ENCODE measurements around the gene AGXT.

AGXT gene

GRCh38 chr2:240885566-240885965 is 16.9 kb downstream of the AGXT start:
- DNase-seq (ENCODE audit: low spot score): no peak

- DNase-seq (ENCODE audit: low spot score): no peak
These were observed 17.5 kb downstream of the AGXT start for GRCh38 chr2:240886023-240886565.

GRCh38 chr2:240886678-240887609 is 18.3 kb downstream of the AGXT start:
- DNase-seq (ENCODE audit: low spot score): no peak

DNA sequence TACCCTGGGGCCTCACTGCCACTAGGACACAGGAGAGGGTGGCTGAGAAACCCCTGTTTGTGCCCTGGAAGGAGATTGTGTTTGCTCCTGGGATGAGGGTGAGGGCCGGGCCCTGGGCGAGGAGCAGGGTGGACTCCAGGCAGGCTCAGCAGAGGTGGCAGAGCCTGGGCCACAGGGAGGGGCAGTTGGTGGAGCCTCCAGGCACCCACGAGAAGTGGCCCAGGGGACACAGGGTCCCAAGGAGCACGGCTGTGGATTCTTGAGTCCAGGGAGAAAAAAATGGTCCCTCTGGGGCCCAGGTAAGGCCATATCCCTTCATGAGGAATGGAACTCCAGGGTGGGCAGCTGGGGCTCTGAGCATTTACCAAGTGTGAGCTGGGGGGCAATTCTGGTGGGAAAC is 19.0 kb downstream of the AGXT start:
- no peak for DNase-seq (ENCODE audit: low spot score)

DNA sequence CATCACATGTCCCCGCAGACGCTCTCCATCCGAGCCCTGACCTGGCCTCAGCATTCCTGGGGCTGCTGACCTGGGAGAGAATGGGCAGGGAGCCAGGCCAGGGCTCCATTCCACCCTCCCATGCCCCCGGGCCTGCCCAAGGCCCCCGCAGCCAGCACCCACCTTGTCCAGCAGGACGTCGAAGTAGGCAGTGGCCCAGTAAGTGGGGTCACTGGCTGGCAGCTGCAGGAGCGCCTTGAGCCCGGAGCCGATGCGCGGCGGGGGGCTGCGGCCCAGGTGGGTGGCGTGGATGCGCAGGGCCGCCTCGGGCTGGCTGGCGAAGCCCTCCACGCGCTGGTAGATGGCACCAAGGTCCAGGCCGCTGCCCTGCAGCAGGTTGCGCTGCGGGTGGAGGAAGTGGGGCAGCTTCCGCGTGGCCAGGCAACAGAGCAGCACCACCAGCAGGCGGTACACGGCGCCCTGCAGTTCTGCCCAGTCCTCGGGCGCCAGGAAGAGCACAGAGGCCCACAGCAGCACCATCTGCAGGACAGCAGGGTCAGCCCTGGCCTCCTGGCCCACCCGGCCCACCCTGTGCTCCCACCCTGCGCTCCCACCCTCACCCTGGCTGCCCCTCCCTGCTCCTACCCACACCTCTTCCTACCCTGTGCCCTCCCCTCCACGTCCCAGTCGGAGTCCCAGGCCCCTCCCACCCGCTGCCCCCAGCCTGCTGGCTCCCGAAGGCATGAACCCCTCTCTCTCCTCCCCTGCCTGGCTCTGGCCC is 19.7 kb downstream of the AGXT start:
- DNase-seq (ENCODE audit: low spot score): no peak

DNA sequence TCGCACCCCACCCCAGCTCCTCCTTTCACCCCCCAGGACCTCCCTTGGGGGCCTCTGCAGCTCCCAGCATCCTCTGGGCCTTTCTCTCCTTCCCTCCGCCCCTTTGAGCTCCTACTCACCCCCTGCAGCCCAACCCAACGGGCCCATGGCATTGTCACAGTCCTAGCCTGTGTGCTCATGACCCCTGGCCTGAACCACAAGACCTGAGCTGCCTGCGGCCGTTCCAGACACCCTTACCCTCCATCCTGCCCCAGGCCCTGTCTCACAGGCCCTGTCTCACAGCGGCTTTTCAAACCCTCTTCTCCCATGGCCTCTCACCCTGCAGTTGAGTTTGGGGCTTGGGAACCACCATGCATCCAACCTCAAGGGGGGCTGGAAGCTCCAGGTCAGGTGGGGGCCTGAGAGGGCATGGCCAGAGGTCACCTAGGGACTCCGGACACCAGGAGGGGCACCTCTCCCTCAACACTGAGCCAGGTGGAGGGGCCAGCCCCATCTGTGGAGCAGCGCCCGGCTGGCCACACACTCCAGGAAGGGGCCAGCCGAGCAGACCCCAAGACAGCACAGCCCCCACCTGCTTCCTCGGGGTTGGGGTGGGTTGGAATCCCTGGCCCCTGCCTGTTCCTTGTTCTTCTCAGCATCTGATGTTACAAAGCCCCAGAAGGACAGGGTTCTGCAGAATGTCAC is 20.4 kb downstream of the AGXT start:
- DNase-seq (ENCODE audit: low spot score): no peak

DNA sequence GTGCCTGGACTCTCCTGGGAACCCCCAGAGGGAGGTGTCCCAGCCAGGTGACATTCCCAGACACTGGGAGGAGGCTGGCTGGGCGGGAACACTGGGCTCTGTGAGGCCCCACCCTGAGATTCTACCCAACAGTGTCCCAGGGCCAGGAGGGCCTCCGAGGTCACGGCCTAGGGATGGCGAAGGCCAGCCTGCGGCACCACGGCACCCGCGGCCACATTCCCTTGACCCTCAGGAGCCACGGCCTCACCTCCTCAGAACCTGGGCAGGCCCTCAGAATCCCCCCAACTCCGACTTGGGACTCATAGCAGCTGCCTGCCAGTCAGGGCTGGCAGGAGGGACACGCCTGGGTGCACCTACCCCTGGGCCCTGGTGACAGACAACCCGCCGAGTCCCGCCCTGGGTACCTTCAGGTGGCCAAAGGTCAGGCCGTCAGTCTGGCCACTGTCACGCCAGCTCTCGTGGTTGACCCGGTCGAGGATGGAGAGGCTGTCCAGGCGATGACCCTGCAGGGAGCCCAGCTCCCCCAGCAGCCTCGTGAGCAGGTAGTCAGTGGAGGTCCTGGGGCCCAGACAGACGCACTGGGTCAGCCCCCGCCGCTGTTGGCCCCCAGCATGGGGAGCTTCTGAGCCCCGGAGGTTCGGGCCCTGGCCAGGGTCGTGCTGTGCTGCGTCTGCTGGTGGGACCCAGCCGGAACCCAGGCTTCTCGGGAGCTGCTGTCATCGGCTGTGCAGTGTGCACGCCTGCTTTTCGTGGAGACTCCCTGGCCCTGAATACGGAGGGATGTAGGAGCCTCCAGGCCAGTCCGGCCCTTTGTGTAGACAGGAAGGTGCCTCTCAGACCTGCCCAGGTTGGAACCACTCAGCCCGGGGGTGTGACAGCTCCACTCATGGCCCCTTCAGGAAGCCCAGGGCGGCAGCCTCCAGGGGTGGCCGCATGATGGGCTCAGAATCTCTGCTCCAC is 21.3 kb downstream of the AGXT start:
- DNase-seq (ENCODE audit: low spot score): no peak

- DNase-seq (ENCODE audit: low spot score): no peak
These were observed 22.1 kb downstream of the AGXT start for GRCh38 chr2:240890691-240891090.

- DNase-seq (ENCODE audit: low spot score): no peak
These were observed 23.1 kb downstream of the AGXT start for GRCh38 chr2:240891492-240892340.

- no peak for DNase-seq (ENCODE audit: low spot score)
These were observed 23.7 kb downstream of the AGXT start for GRCh38 chr2:240892356-240892755.

DNA sequence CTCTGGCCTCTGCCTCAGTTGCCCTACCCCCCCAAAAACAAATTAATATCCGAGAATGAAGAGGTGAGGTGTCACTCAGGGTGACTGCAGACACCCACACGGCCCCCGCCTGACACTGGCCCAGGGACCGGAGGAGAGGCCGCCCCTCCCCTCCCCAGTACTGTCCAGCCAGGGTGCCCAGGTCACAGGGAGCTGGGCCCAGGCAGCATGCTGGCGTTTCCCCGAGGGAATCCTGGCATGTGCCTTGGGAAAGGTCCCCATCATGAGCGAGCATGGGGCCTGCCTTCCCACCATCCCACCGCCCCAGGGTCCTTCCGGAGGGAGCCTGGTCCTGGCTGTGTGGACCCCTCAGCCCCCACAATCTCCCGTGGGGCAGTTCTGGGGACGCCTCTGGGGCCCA is 24.3 kb downstream of the AGXT start:
- DNase-seq (ENCODE audit: low spot score): no peak

DNA sequence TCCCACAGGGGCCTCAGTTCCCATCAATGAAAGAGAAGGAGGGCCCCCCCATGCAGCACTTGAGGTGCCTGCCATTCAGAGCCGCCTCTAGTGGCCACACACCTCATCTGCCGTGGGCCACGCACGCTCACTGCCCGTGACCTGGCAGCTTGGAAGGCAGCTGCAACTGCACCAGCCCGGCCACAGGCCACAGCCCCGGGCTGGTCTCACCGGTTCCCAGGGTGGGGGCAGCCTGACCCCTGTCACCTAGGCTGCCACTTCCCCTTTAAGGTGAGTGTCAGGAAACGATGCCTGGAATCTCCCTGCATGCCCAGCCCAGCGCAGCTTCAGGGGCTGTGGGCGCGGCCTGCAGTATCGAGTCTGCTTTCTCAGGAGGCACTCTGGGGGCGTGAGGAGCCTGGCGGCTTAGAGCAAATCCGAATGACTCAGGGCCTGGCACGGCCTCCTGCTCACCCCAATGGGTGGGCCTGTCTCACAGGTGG is 24.8 kb downstream of the AGXT start:
- DNase-seq (ENCODE audit: low spot score): peak; percentile 11

DNA sequence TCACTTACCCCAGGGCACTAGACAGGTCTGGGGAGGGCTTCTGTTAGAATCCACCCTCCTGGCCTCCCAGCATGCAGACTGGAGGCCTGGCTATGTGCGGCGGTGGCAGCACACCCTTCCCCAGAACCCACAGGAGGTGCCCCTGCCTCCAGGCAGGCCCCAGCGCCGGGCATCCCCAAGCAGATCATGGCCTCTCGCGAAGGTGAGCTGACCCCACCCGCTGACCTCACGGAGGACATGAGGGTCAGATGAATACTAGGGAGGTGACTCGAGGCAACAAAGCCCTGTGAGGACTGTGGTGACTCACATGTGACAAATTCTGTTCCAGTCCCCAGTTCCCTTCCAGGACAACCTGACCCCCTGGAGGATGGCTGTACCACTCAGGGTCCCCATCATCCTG is 25.4 kb downstream of the AGXT start:
- no peak for DNase-seq (ENCODE audit: low spot score)

DNA sequence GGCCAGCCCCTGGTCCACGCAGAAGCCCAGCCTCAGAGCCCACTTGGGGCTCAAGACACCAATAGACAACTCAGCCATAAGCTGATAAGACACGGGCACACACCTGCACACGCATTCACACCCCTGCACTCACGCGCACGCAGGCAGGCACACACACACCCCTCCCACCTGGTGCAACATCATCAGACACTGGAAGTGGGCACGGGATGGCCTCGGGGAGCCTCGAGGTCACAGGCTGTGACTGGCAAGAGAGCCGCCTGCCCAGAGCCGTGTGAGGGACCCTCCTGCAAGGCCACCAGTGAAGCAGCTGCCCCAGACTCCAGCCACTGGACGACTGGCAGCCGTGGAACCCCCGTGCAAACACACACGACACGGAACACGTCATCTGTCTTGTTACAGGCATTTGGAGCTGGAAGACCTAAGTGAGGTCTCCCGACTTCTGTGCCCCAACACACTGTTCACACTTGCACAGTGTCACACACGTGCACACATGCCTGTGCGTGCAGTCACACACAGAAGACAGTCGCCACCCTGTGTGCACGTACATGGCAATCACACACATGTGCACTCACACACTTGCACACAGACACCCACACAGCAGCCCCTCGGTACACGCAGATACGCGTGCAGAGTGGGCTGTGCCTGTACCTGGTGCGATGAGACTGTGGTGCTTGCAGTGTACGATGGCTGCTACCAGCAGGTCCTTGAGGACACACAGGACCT is 26.4 kb downstream of the AGXT start:
- no peak for DNase-seq (ENCODE audit: low spot score)

DNA sequence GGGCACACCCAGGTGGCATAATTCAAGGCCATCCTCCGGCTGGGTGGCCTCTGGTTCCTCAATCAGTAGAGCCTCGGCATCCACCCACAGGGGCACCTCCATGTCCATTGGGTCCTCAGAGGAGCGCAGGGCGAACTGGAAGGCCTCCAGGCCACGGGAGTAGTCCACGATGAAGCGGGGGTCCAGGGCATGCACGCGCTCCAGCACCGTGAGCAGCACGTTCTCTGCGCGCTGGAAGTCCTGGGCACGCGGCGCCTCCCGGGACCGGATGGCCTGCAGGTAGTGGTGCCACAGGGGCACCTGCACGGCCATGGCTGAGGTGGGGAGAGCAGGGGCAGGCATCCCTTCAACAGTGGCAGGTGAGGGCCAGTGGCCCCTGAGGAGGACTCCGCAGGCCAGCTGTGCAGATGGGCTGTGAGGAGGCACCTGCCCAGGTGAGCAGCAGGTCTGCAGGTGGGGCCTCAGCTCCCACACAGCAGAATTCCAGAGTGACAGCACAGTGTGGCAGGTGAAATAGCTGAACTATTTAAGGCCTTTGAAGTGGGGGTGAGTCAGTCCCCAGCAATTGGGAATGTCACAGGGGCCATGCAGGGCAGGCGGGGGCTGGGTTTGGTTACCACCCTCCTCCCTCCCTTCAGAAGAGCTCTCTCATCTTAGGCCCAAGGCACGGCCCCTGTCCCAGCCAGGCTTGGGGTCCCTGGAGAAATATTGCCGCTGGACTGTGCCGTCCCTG is 27.2 kb downstream of the AGXT start, which contains the start of gene MAB21L4:
MAB21L4 (minus strand) TSS at position 501 of the 733 bp plus-strand sequence; CDS start at position 342, 159 bp downstream.
- no peak for DNase-seq (ENCODE audit: low spot score)

- no peak for DNase-seq (ENCODE audit: low spot score)
These were observed 27.8 kb downstream of the AGXT start for GRCh38 chr2:240896394-240896793.

DNA sequence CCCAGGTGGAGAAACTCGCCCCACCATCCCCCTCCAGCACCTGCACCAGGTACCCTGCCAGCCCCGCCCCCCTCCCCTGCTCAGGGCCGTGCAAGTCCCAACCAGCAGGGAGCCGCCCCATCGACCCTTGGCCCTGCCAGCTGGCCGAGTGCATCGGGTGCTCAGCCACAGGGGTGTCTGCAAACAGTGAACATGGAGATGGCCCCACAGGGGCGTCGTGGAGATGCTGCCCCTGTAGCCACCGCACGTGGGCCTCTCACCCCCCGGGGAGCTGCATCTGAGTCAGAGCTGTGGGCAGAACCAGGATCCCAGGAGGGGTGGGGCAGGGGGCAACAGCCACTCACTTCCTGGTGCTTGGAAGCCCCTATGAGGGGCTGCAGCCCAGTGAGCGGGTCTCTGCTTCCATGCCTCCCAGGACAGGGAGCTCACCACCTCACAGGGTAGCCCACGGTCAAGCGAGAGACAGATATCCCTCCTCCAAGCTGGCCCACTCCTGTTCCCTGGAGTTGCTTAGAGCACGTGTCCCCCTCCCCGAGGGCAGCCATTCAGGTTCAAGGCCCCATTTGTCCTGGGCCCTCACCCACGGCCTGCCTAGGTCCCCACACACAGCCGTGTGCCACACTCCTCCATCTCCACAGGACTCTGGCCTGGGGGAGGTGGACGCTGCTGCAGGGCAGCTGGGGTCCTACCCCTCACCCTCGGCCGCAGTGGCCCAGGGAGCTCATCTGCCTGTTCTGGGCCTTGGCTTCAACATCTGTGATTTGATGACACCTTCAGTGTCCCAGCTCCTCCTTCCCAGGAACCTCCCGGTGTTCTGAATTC is 28.5 kb downstream of the AGXT start:
- no peak for DNase-seq (ENCODE audit: low spot score)
